Measurements from ENCODE around the gene ZNF587B. TPM values are rescaled to one million over a fixed set of nuclear protein-coding genes. Genes with fewer than 3 reads are reported as not detected.
"Not testable (repeated sequence)": the region's sequence is repeated elsewhere in the genome, so short reads cannot be mapped to it uniquely, and the experiment has no call there.

The ZNF587B gene
- polyA plus RNA-seq, 3 donors: 0.18 to 6.6 (median 0.56) TPM

DNA sequence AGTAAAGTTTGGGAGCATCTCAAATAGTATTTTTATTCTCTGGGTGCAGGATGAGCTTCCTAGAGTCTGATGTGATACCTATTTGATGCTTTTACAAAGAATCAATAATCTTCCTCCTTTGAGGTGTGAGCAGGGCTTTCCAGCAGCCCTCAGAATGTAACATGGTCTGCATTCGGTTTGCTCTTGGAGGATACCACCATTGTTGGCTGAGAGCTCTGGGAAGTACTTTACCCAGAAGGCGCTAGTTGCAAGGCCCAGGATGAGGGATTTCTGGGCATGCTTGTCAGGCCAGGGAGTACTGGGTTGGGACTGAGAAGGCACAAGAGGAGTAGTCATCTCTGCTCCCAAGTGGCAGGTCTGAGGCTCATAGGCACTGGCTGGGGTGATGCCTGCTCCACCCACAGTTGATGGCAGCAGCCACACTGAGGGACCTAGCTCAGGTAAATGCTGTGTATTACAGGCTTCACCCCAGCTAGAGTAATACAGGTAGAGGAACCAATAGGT is 19.1 kb downstream of the ZNF587B start:
- Mint-ChIP-seq H3K36me3 (peaks cover 18 to 37% of the 10 kb centered on the region in 2 donors), H3K4me1 (peaks cover 24% of the 10 kb centered on the region), H3K27ac (peak overlapping the region in 4 of 7 donors; percentile 13 to 93 (median 38))
- not testable (repeated sequence) for H4K20me1 ChIP-seq (ENCODE audit: insufficient read depth, low read length); H3K4me3 Mint-ChIP-seq; H3K27me3 ChIP-seq (ENCODE audit: control insufficient read depth in 2 of 2, insufficient read depth in 2 of 2, low read length in 2 of 2); H3K9ac ChIP-seq (ENCODE audit: insufficient read depth, low read length, poor library complexity, severe bottlenecking); H3K27me3 Mint-ChIP-seq (ENCODE audit: low read depth in 3 of 3); H3K9me3 ChIP-seq (replicated peaks in 1 of 2; ENCODE audit: control insufficient read depth in 1 of 2, insufficient read depth in 1 of 2, low read length in 2 of 2); H3K9me3 Mint-ChIP-seq; H3K4me2 ChIP-seq (replicated peaks; ENCODE audit: extremely low read depth, low read length, poor library complexity, severe bottlenecking); DNase-seq
- peak overlapping the region; percentile 78 for H2AFZ ChIP-seq (ENCODE audit: insufficient read depth, low read depth, low read length, poor library complexity, severe bottlenecking)
- no CpG with 5 or more reads among the region's 2 CpGs for whole genome bisulfite sequencing (ENCODE audit: insufficient coverage)
- H3K27ac ChIP-seq (ENCODE audit: low read depth in 1 of 2, low read length in 2 of 2): peak overlapping the region in 1 of 2 donors; percentile 82
- intact Hi-C loops (cut with micrococcal nuclease): loop anchor here in 1 of 2 donors (2.0 kb wide), 1 partner anchor 34 kb away; the partner anchor contains the start of gene ZNF552
- H3K79me2 ChIP-seq (ENCODE audit: insufficient read depth, low read length): peaks cover 36% of the 10 kb centered on the region
- peaks cover 9 to 14% of the 10 kb centered on the region in 2 donors for H3K4me1 ChIP-seq (ENCODE audit: control insufficient read depth in 1 of 2, insufficient read depth in 2 of 2, low read length in 2 of 2)
- H3K4me3 ChIP-seq (replicated peaks in 1 of 3; ENCODE audit: low read depth in 2 of 3, low read length in 3 of 3): peak overlapping the region in 2 of 3 experiments; percentile 88 to 93
- peaks cover 7 to 31% of the 10 kb centered on the region in 2 donors for H3K36me3 ChIP-seq (replicated peaks in 1 of 2; ENCODE audit: control insufficient read depth in 1 of 2, insufficient read depth in 2 of 2, low read length in 2 of 2)

DNA sequence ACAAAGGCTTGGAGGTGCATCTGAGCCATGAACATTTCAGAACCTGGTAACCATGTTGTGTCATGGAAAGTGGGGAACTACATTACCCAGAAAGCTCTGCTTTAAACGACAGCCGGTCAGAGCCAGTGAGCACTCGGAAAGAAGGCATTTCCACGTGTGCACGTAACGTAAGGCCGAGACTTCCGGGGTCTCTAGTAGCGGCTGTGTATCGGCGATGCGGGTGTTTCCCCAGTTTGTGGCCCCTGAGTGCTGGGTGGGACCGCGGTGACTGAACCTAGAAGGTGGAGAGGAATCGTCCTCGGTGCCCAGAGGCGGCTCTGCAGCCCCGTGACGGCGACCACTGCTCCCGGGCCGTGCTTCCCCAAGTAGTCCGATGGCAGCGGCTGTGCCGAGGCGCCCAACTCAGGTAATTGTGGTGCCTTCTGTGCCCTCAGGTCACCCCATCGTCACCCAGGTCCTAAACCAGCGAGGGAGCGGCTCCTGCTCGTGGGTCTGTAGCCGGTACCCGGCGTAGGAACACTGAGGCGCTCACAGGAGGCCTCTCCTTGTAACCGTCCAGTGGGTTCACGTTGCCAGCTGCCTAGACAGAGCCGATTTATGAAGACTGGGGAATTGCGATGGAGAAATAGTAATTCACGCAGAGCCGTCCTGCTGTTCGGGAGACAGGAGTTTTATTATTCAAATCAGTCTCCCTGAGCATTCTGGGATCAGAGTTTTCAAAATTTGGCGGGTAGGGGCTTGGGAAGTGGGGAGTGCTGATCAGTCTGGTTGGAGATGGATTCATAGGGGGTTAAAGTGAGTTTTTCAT is 19.8 kb downstream of the ZNF587B start, which contains the start of gene ZNF587:
TSS of gene ZNF587 (plus strand) at position 194 of the 808 bp plus-strand sequence. CDS start at position 374, 180 bp downstream.
- Histone ChIP-seq H3K27ac (ENCODE audit: low read depth in 1 of 2, low read length in 2 of 2) (peak within 1 kb of the TSS; percentile 67 to 82), H3K4me1 (ENCODE audit: control insufficient read depth in 1 of 2, insufficient read depth in 2 of 2, low read length in 2 of 2) (peaks cover 9 to 14% of the 10 kb centered on the region in 2 donors), H3K79me2 (ENCODE audit: insufficient read depth, low read length) (peaks cover 36% of the 10 kb centered on the region), H3K4me3 (replicated peaks in 1 of 3; ENCODE audit: low read depth in 2 of 3, low read length in 3 of 3) (peak within 1 kb of the TSS; percentile 80 to 93 (median 88)), H2AFZ (ENCODE audit: insufficient read depth, low read depth, low read length, poor library complexity, severe bottlenecking) (peak within 1 kb of the TSS; percentile 78), H3K36me3 (replicated peaks in 1 of 2; ENCODE audit: control insufficient read depth in 1 of 2, insufficient read depth in 2 of 2, low read length in 2 of 2) (peaks cover 10 to 31% of the 10 kb centered on the region in 2 donors), H3K4me2 (replicated peaks; ENCODE audit: extremely low read depth, low read length, poor library complexity, severe bottlenecking) (peak within 1 kb of the TSS; percentile 82), H3K9ac (ENCODE audit: insufficient read depth, low read length, poor library complexity, severe bottlenecking) (peak within 1 kb of the TSS; percentile 85)
- H3K4me3 Mint-ChIP-seq: peak within 1 kb of the TSS; percentile 92 to 95
- not testable (repeated sequence) for H3K27me3 ChIP-seq (ENCODE audit: control insufficient read depth in 2 of 2, insufficient read depth in 2 of 2, low read length in 2 of 2); H3K9me3 ChIP-seq (replicated peaks in 1 of 2; ENCODE audit: control insufficient read depth in 1 of 2, insufficient read depth in 1 of 2, low read length in 2 of 2); H3K9me3 Mint-ChIP-seq; H3K27me3 Mint-ChIP-seq (ENCODE audit: low read depth in 3 of 3); H4K20me1 ChIP-seq (ENCODE audit: insufficient read depth, low read length)
- H3K36me3 Mint-ChIP-seq: peaks cover 18 to 41% of the 10 kb centered on the region in 2 donors
- peaks cover 24% of the 10 kb centered on the region for H3K4me1 Mint-ChIP-seq
- intact Hi-C loops (cut with micrococcal nuclease): loop anchor here in 1 of 2 donors (1.0 to 2.0 kb wide), 2 partner anchors 31 to 35 kb away; partner anchors contain the start of gene ZNF552
- under 1% methylated on average over 39 of the region's 42 CpGs for WGBS (ENCODE audit: insufficient coverage)
- peak within 1 kb of the TSS; percentile 92 to 98 (median 95) for H3K27ac Mint-ChIP-seq
- peak; percentile 70 to 84 (median 77) for DNase-seq

All from CD14-positive monocyte (primary cell).